Caco-2 (cell line): ENCODE measurements around the gene ZDHHC14. TPM values are rescaled to one million over a fixed set of nuclear protein-coding genes. Genes with fewer than 3 reads are reported as not detected.

Experiments
- BruUV-seq: library from RNA; stranded (reverse); fragments of 400-500 nt; replicated peaks from 2 replicates; lab custom pipeline; 2021; lab: Mats Ljungman, UMichigan
- CTCF ChIA-PET: fragments of 300-600 bp; sonication (Branson Sonifier 250); formaldehyde crosslinking; loops from one replicate; lab custom pipeline; 2022; ENCODE audit warnings: antibody characterized with exemption; lab: Charles Lee
- POLR2A ChIA-PET: fragments of 300-600 bp; sonication (Branson Sonifier 250); formaldehyde crosslinking; loops from one replicate; lab custom pipeline; 2022; ENCODE audit warnings: antibody characterized with exemption; lab: Charles Lee
- DNase-seq, 2 experiments: peaks; one replicate each; pipeline versions ENCODE4 v3.0.0 to v3.0.0-alpha.2; 2020 to 2022
- H3K27me3 ChIP-seq: replicated peaks from 2 replicates; pipeline ENCODE4 v1.6.0; 2011; ENCODE audit warnings: low read length; ENCODE audit not compliant: control insufficient read depth, insufficient read depth
- H3K36me3 ChIP-seq: 2 replicates; pipeline ENCODE4 v1.5.1; 2011; ENCODE audit warnings: low read length; ENCODE audit not compliant: control insufficient read depth, insufficient read depth
- H3K4me1 ChIP-seq: fragments of 250-450 bp; sonication (Bioruptor Pico); 2 replicates; pipeline ENCODE4 v1.5.1; 2020; ENCODE audit warnings: mild to moderate bottlenecking
- H3K4me3 ChIP-seq: 2 replicates; pipeline ENCODE4 v1.5.1; 2011; ENCODE audit warnings: low read depth, mild to moderate bottlenecking, control low read depth, low read length
- H3K9me3 ChIP-seq: fragments of 250-450 bp; sonication (Bioruptor Pico); 2 replicates; pipeline ENCODE4 v1.5.1; 2020; ENCODE audit warnings: mild to moderate bottlenecking, moderate library complexity
- H3K27ac Mint-ChIP-seq: one replicate; pipeline ENCODE4 v1.8.0; 2022; ENCODE audit warnings: mixed read lengths; ENCODE audit not compliant: unreplicated experiment
- H3K27me3 Mint-ChIP-seq: one replicate; pipeline ENCODE4 v1.8.0; 2022; ENCODE audit warnings: mixed read lengths; ENCODE audit not compliant: insufficient read depth, unreplicated experiment
- H3K36me3 Mint-ChIP-seq: one replicate; pipeline ENCODE4 v1.8.0; 2022; ENCODE audit warnings: mild to moderate bottlenecking, mixed read lengths; ENCODE audit not compliant: insufficient read depth, unreplicated experiment
- H3K4me1 Mint-ChIP-seq: one replicate; pipeline ENCODE4 v1.8.0; 2022; ENCODE audit warnings: low read depth, mixed read lengths; ENCODE audit not compliant: unreplicated experiment
- H3K4me3 Mint-ChIP-seq: one replicate; pipeline ENCODE4 v1.8.0; 2022; ENCODE audit warnings: mild to moderate bottlenecking, moderate library complexity, mixed read lengths; ENCODE audit not compliant: unreplicated experiment
- H3K9me3 Mint-ChIP-seq: one replicate; pipeline ENCODE4 v1.8.0; 2022; ENCODE audit warnings: mixed read lengths; ENCODE audit not compliant: unreplicated experiment
- intact Hi-C: fragments of 100-400 bp; cut with micrococcal nuclease; formaldehyde crosslinking; loops from one replicate; pipeline ENCODE4 v1.10.0; 2022; ENCODE audit not compliant: unreplicated experiment
- total RNA-seq: library from RNA; stranded (reverse); gene quantifications from 2 replicates; pipeline ENCODE4 v1.2.3, GENCODE V29; 2022
- TF ChIP-seq, protein P1 (sequence below), 2 experiments: fragments of 200-600 bp in 1 of 2; IDR thresholded peaks; 1 replicate in 1 of 2; 2 replicates in 1 of 2; pipeline versions ENCODE4 v1.5.1 to v1.8.0; 2011 to 2022; ENCODE audit warnings: antibody characterized with exemption in 1 of 2, control low read depth in 1 of 2, inconsistent platforms in 1 of 2, low read depth in 1 of 2, low read length in 1 of 2, mild to moderate bottlenecking in 1 of 2, moderate library complexity in 1 of 2; ENCODE audit not compliant: insufficient read depth in 1 of 2, severe bottlenecking in 1 of 2, unreplicated experiment in 1 of 2

The ZDHHC14 gene
- total RNA-seq, 1 experiment from 2014 or later = 22.1 TPM

DNA sequence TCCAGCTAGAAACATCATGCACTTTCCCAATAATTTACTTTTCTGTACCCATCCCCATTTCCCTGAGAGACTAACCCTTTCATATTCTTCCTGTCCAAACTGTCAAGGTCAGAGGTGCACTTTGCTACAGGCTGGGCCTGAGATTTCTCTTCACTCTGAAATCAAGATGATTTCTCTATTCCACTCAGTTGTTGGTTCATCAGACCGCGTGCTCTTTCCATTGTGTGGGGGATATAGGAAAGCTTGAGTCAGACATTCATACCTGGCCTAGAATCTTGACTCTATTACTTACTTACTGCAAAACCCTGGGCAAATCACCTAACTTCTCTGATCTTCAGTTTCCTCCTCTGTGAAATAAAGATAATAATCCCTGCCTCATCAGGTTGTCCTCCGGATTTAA is 4.7 kb upstream of the ZDHHC14 start:
- CTCF ChIA-PET = no interaction called here
- Histone ChIP-seq H3K4me1 (no peaks in the 10 kb centered on the region), H3K36me3 (no peaks in the 10 kb centered on the region), H3K27me3 (no peaks in the 10 kb centered on the region), H3K9me3 (no peaks in the 10 kb centered on the region), H3K4me3 (no peak overlapping the region)
- H3K4me1 Mint-ChIP-seq = peaks cover 12% of the 10 kb centered on the region
- H3K9me3 Mint-ChIP-seq = no peaks in the 10 kb centered on the region
- TF ChIP-seq, protein P1, sequence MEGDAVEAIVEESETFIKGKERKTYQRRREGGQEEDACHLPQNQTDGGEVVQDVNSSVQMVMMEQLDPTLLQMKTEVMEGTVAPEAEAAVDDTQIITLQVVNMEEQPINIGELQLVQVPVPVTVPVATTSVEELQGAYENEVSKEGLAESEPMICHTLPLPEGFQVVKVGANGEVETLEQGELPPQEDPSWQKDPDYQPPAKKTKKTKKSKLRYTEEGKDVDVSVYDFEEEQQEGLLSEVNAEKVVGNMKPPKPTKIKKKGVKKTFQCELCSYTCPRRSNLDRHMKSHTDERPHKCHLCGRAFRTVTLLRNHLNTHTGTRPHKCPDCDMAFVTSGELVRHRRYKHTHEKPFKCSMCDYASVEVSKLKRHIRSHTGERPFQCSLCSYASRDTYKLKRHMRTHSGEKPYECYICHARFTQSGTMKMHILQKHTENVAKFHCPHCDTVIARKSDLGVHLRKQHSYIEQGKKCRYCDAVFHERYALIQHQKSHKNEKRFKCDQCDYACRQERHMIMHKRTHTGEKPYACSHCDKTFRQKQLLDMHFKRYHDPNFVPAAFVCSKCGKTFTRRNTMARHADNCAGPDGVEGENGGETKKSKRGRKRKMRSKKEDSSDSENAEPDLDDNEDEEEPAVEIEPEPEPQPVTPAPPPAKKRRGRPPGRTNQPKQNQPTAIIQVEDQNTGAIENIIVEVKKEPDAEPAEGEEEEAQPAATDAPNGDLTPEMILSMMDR (IDR thresholded peaks at IDR 0.05; ENCODE audit: insufficient read depth in 1 of 2, low read depth in 1 of 2, low read length in 1 of 2, severe bottlenecking in 1 of 2, unreplicated experiment in 1 of 2) = no peak
- POLR2A ChIA-PET = no interaction called here
- no peak overlapping the region for H3K4me3 Mint-ChIP-seq
- H3K27ac Mint-ChIP-seq = no peak overlapping the region
- no peaks in the 10 kb centered on the region for H3K36me3 Mint-ChIP-seq
- no peak for DNase-seq
- no peaks in the 10 kb centered on the region for H3K27me3 Mint-ChIP-seq
- intact Hi-C loops = no loop called here
- BruUV-seq = no TSS peak

DNA sequence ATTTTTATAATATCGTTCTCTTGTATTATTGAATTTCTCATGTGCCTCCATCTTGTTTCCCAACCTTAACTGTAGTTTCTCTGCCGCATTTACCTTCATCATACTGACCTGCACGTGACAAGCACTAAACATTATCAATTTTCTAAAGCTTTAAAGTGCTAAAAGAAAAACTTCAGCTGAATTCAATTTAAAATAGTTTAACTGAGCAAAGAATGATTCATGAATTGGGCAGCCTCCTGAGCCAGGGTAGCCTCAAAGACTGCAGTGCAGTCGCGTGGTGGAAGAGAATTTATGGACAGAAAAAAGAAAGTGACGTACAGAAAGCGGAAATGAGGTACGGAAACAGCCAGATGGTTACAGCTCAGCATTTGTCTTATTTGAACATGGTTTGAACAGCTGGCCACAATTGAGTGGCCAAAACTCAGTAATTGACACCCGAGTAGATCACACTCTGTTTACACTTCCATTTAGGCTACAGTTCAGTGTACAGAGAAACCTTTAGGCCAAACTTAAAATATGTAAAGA is 4.2 kb upstream of the ZDHHC14 start:
- Mint-ChIP-seq H3K4me1 (peaks cover 12% of the 10 kb centered on the region), H3K4me3 (no peak overlapping the region), H3K27ac (no peak overlapping the region), H3K9me3 (no peaks in the 10 kb centered on the region), H3K36me3 (no peaks in the 10 kb centered on the region), H3K27me3 (no peaks in the 10 kb centered on the region)
- Histone ChIP-seq H3K4me1 (no peaks in the 10 kb centered on the region), H3K27me3 (no peaks in the 10 kb centered on the region), H3K9me3 (no peaks in the 10 kb centered on the region), H3K4me3 (no peak overlapping the region), H3K36me3 (no peaks in the 10 kb centered on the region)
- TF ChIP-seq, protein P1 (IDR thresholded peaks at IDR 0.05; ENCODE audit: insufficient read depth in 1 of 2, low read depth in 1 of 2, low read length in 1 of 2, severe bottlenecking in 1 of 2, unreplicated experiment in 1 of 2) = no peak
- DNase-seq = no peak
- intact Hi-C loops = no loop called here
- ChIA-PET CTCF (no interaction called here), POLR2A (no interaction called here)
- no TSS peak for BruUV-seq

DNA sequence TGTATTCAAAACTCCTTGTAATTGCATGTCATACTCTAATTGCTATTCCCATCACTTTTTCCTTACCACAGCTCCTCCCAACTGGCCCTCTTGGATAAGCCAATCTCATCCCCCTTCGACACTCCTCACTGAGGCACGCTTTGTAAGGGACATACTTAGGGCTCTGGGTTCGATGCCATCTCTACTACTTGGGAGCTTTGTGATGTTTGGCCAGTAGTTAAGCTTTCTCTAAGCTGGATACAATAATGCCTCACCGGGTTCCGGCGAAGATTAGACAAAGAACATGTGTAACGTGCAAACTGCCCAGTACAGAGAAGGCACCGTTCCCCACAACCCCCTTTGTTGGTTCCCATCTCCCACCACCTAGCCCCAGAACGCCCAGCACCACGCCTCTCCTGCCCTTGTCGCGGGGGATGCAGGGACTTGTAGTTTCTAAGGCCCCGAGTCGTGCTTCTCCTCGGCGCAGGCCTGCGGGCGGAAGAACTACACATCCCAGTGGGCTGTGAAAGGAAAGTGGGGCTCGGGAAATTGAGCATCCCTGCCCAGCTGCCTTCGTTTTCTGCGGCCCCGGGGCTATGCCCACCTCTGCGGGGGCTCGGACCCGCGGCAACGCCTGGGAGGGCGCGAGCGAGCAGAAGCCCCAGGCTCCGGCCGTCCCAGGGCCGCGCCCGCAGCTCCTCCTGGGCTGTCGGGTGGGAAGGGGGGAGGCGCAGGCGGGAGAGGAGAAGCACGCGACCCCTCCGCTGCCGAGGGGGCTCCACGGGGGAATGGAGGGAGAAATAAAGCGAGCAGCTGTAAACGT is 1.1 kb upstream of the ZDHHC14 start:
- ChIA-PET CTCF (interaction anchor here (0.6 to 1.0 kb wide), 7 partner anchors 13 to 287 kb away, joined by 3 to 5 read pairs (median 3); no protein-coding TSS in a partner anchor), POLR2A (interaction anchor here (0.5 to 2.0 kb wide), 10 partner anchors 26 to 1179 kb away, joined by 3 to 8 read pairs (median 3); partner anchors contain the start of gene TMEM242)
- Mint-ChIP-seq H3K27me3 (no peaks in the 10 kb centered on the region), H3K36me3 (peaks cover 11% of the 10 kb centered on the region), H3K27ac (no peak overlapping the region), H3K4me1 (peaks cover 31% of the 10 kb centered on the region), H3K9me3 (no peaks in the 10 kb centered on the region), H3K4me3 (peak overlapping the region; percentile 83)
- H3K36me3 ChIP-seq = no peaks in the 10 kb centered on the region
- TF ChIP-seq, protein P1 (IDR thresholded peaks at IDR 0.05; ENCODE audit: insufficient read depth in 1 of 2, low read depth in 1 of 2, low read length in 1 of 2, severe bottlenecking in 1 of 2, unreplicated experiment in 1 of 2) = no peak
- H3K4me1 ChIP-seq = peaks cover 7% of the 10 kb centered on the region; the same call in 1 of the 2 replicates
- peak overlapping the region; percentile 98 for H3K4me3 ChIP-seq
- no peaks in the 10 kb centered on the region for H3K27me3 ChIP-seq
- TSS peak; percentile 56 for BruUV-seq
- DNase-seq = peak; percentile 88
- intact Hi-C loops = loop anchor here (1.0 to 2.0 kb wide), 3 partner anchors 55 to 217 kb away; no protein-coding TSS in a partner anchor
- H3K9me3 ChIP-seq = no peaks in the 10 kb centered on the region
